Upper lobe of left lung (tissue), 6 donors: ENCODE data around the gene FYB2. TPM values are rescaled to one million over a fixed set of nuclear protein-coding genes. Genes with fewer than 3 reads are reported as not detected.
A peak's percentile ranks its signal among the peaks of the same experiment; 100 is the strongest.
"Not testable (repeated sequence)": the region's sequence is repeated elsewhere in the genome, so short reads cannot be mapped to it uniquely, and the experiment has no call there.

Source experiments
- ATAC-seq, 2 donors: fragments of 200-7000 bp; cut with Tn5 transposase; one replicate each; pipeline ENCODE4 v1.9.1; 2022; ENCODE audit warnings: mild to moderate bottlenecking in 2 of 2, moderate library complexity in 2 of 2; ENCODE audit not compliant: low FRiP score in 2 of 2
- DNase-seq, 2 donors: peaks; one replicate each; pipeline ENCODE4 v3.0.0-alpha.2; 2019 to 2020
- H3K27ac ChIP-seq, 4 donors: fragments of 200-600 bp; sonication (generic); one replicate each; pipeline ENCODE4 v1.5.1; 2016 to 2019
- H3K27me3 ChIP-seq, 4 donors: fragments of 200-600 bp; sonication (generic); one replicate each; pipeline ENCODE4 v1.5.1; 2017 to 2019
- H3K36me3 ChIP-seq, 4 donors: fragments of 200-600 bp; sonication (generic); one replicate each; pipeline ENCODE4 v1.5.1; 2016 to 2019
- H3K4me1 ChIP-seq, 4 donors: fragments of 200-600 bp; sonication (generic); one replicate each; pipeline ENCODE4 v1.5.1; 2018 to 2019
- H3K4me3 ChIP-seq, 4 donors: fragments of 200-600 bp; sonication (generic); one replicate each; pipeline ENCODE4 v1.5.1; 2017 to 2019; ENCODE audit warnings: mild to moderate bottlenecking in 2 of 4, moderate library complexity in 1 of 4
- H3K9me3 ChIP-seq, 4 donors: fragments of 200-600 bp; sonication (generic); one replicate each; pipeline ENCODE4 v1.5.1; 2018 to 2019
- CTCF ChIP-seq, 6 experiments: fragments of 450-650 bp in 4 of 6; fragments of 200-600 bp in 2 of 6; sonication (generic) in 2 of 6; IDR thresholded peaks; one replicate each; pipeline ENCODE4 v1.5.1; 2016 to 2019; ENCODE audit warnings: antibody characterized with exemption in 6 of 6
- EP300 ChIP-seq, 4 donors: sonication (generic); formaldehyde crosslinking; IDR thresholded peaks; one replicate each; pipeline ENCODE4 v1.5.1; 2017; ENCODE audit warnings: antibody characterized with exemption in 4 of 4, control low read depth in 2 of 4
- POLR2A ChIP-seq, 4 donors: fragments of 450-650 bp; IDR thresholded peaks; one replicate each; pipeline ENCODE4 v1.5.1; 2016 to 2017; ENCODE audit warnings: antibody characterized with exemption in 4 of 4, mild to moderate bottlenecking in 2 of 4
- POLR2AphosphoS5 ChIP-seq, 2 donors: sonication (generic); formaldehyde crosslinking; IDR thresholded peaks; one replicate each; pipeline ENCODE4 v1.5.1; 2017; ENCODE audit warnings: antibody characterized with exemption in 2 of 2
- WGBS, 2 donors: methylation state at CpG; one replicate each; pipeline ENCODE4 v1.1.5; 2017 to 2018; 5-methylcytosine and 5-hydroxymethylcytosine counted together
- total RNA-seq, 6 donors: library from RNA; depleted of rRNA in 4 of 6; stranded (reverse); fragments of >200 nt in 4 of 6; gene quantifications; one replicate each; pipeline versions ENCODE4 v1.1.0 to v1.2.1, GENCODE V29; 2016 to 2021
- donor health status: DM: no; HTN: no; CAD: no; lungs with moderate emphysema.
- donor health status: DM: no; HTN: yes; CAD: no; lungs with severe emphysema.

The FYB2 gene
- total RNA-seq, 6 donors from 2014 or later: 1.2 to 43.2 (median 7.2) TPM

DNA sequence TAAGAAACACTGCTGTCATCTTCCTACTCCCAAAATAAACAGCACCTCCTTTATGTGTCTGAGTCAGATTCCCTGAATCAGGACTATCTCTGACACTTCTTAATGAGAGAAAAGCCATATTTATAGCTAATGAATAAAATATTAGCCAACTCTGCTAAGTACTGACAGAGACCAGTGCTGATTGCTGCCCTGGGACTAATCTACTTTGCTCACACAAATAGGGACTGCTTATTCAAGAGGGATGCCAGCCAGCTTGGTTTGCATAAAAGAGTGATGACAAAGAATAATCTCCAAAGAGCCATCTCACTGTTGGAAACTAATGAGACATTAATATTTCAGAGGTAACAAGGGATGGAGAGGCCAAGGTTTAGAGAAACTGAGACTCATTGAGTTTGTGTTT is 36.4 kb downstream of the FYB2 start:
- no peak for ATAC-seq
- no peaks in the 10 kb centered on the region for H3K36me3 ChIP-seq

DNA sequence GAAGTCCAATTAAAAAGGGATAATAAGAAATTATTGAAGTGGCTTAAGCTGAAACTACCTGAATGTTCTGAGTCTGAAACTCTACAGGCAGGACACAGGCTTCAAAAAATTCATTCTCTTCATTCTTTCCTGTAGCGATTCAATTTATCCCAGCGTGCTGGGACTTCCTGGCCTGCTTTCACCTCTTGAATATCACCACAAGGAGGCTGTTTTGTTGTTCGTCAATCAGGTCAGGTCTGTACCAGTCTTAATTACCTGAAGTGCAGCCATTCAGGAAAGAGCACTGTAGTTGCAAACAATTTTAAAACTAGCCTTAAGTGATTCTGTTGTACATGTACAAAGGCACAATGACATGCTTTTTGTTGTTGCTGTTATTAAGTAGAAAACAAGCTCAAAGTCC is 38.4 kb downstream of the FYB2 start:
- TF ChIP-seq POLR2A (IDR thresholded peaks at IDR 0.05) (no peak), CTCF (IDR thresholded peaks at IDR 0.05) (no peak), POLR2AphosphoS5 (IDR thresholded peaks at IDR 0.05) (no peak), EP300 (IDR thresholded peaks at IDR 0.05) (no peak)
- Histone ChIP-seq H3K9me3 (no peaks in the 10 kb centered on the region), H3K4me1 (no peaks in the 10 kb centered on the region), H3K27ac (no peak overlapping the region), H3K27me3 (no peaks in the 10 kb centered on the region), H3K4me3 (no peak overlapping the region), H3K36me3 (no peaks in the 10 kb centered on the region)
- ATAC-seq (no peak), DNase-seq (no peak)
- 71 to 87% methylated on average over 3 of the region's 3 CpGs for WGBS, 2 donors

More for the DNA sequence above, 36.4 kb downstream of the FYB2 start:
- Histone ChIP-seq H3K4me3 (no peak overlapping the region), H3K9me3 (no peaks in the 10 kb centered on the region), H3K27ac (no peak overlapping the region), H3K4me1 (no peaks in the 10 kb centered on the region), H3K27me3 (no peaks in the 10 kb centered on the region)
- no peak for DNase-seq
- TF ChIP-seq POLR2A (IDR thresholded peaks at IDR 0.05) (no peak), POLR2AphosphoS5 (IDR thresholded peaks at IDR 0.05) (no peak), EP300 (IDR thresholded peaks at IDR 0.05) (no peak), CTCF (IDR thresholded peaks at IDR 0.05) (no peak)

- H3K4me3 ChIP-seq: no peak overlapping the region
- H3K4me1 ChIP-seq: no peaks in the 10 kb centered on the region
- TF ChIP-seq EP300 (IDR thresholded peaks at IDR 0.05) (no peak), POLR2AphosphoS5 (IDR thresholded peaks at IDR 0.05) (no peak), POLR2A (IDR thresholded peaks at IDR 0.05) (no peak), CTCF (IDR thresholded peaks at IDR 0.05) (no peak)
- H3K27me3 ChIP-seq: no peaks in the 10 kb centered on the region
- DNase-seq (peak in 1 of 2 donors; percentile 32), ATAC-seq (no peak)
- peak overlapping the region in 1 of 4 donors; percentile 10 for H3K27ac ChIP-seq
- no peaks in the 10 kb centered on the region for H3K36me3 ChIP-seq
- 55 to 75% methylated on average over 3 of the region's 3 CpGs for WGBS, 2 donors
- H3K9me3 ChIP-seq: no peaks in the 10 kb centered on the region
These were observed 39.0 kb downstream of the FYB2 start for GRCh38 chr1:56780128-56780750.

DNA sequence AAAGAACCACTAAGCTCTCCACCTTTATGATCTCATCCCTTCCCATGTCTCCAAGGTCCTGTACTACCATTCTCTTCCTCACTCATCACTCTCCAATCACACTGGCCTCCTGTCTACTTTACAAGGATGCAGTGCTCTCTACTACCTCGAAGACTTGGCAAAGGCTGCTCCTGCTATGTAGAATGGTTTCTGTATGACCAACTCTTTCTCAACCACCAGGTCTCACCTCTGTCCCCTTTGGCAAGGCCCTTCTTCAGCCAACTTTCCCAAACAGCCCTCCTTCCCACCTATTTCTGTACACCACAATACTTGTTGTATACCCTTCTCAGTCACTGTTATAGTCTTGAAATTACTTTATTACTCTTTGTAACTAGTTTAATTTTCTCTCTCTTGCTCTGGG is 41.2 kb downstream of the FYB2 start:
- DNase-seq (no peak), ATAC-seq (no peak)
- Histone ChIP-seq H3K27me3 (no peaks in the 10 kb centered on the region), H3K27ac (no peak overlapping the region), H3K36me3 (no peaks in the 10 kb centered on the region), H3K4me3 (no peak overlapping the region), H3K4me1 (no peaks in the 10 kb centered on the region), H3K9me3 (no peaks in the 10 kb centered on the region)
- TF ChIP-seq POLR2AphosphoS5 (IDR thresholded peaks at IDR 0.05) (no peak), CTCF (IDR thresholded peaks at IDR 0.05) (no peak), EP300 (IDR thresholded peaks at IDR 0.05) (no peak), POLR2A (IDR thresholded peaks at IDR 0.05) (no peak)
- WGBS, 2 donors: 70 to 75% methylated on average over 1 of the region's 1 CpG

DNA sequence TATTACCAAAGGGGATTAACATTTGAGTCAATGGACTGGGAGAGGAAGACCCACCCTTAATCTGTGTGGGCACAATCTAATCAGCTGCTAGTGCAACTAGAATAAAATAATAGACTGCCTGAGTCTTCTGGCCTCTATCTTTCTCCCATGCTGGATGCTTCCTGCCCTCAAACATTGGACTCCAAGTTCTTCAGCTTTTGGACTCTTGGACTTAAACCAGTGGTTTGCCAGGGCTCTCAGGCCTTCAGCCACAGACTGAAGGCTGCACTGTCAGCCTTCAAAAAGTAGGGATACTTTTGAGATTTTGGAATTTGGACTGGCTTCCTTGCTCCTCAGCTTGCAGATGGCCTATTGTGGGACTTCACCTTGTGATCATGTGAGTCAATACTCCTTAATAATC is 44.5 kb downstream of the FYB2 start:
- H3K27me3 ChIP-seq, H3K4me3 ChIP-seq, ATAC-seq, H3K27ac ChIP-seq, H3K4me1 ChIP-seq, DNase-seq, H3K9me3 ChIP-seq, H3K36me3 ChIP-seq: not testable (repeated sequence)
